Liver (tissue), 3 donors: ENCODE measurements around the gene LRRC23.

Experiments
- ATF3 ChIP-seq: IDR thresholded peaks from 2 replicates; pipeline ENCODE4 v1.6.1; 2016; ENCODE audit warnings: antibody characterized with exemption
- CTCF ChIP-seq: fragments of 150-350 bp; IDR thresholded peaks from 2 replicates; pipeline ENCODE4 v1.5.1; 2017; ENCODE audit warnings: improper control_type of control experiment, low read depth, low read length; ENCODE audit not compliant: missing input control
- EGR1 ChIP-seq, 2 donors: IDR thresholded peaks; 2 replicates each; pipeline ENCODE4 v1.6.1; 2016 to 2018; ENCODE audit warnings: antibody characterized with exemption in 2 of 2, low read depth in 2 of 2
- MAX ChIP-seq: IDR thresholded peaks from 2 replicates; pipeline ENCODE4 v1.6.1; 2016; ENCODE audit warnings: antibody characterized with exemption
- RAD21 ChIP-seq, 2 donors: IDR thresholded peaks; 2 replicates each; pipeline ENCODE4 v1.6.1; 2016; ENCODE audit warnings: antibody characterized with exemption in 2 of 2, mild to moderate bottlenecking in 2 of 2
- REST ChIP-seq: IDR thresholded peaks from 2 replicates; pipeline ENCODE4 v1.6.1; 2016; ENCODE audit warnings: antibody characterized with exemption, mild to moderate bottlenecking
- RXRA ChIP-seq, 2 donors: IDR thresholded peaks; 2 replicates each; pipeline ENCODE4 v1.6.1; 2017 to 2018; ENCODE audit warnings: antibody characterized with exemption in 2 of 2, mild to moderate bottlenecking in 1 of 2
- SP1 ChIP-seq: IDR thresholded peaks from 2 replicates; pipeline ENCODE4 v1.6.1; 2018; ENCODE audit warnings: antibody characterized with exemption, mild to moderate bottlenecking
- TAF1 ChIP-seq: conservative IDR thresholded peaks from 2 replicates; pipeline ENCODE4 v1.6.1; 2016; ENCODE audit warnings: antibody characterized with exemption, mild to moderate bottlenecking
- YY1 ChIP-seq: IDR thresholded peaks from 2 replicates; pipeline ENCODE4 v1.6.1; 2016; ENCODE audit warnings: antibody characterized with exemption, mild to moderate bottlenecking
- donor health status: healthy.
- donor health status: healthy.

GRCh38 chr12:6894321-6894720 is 10.3 kb upstream of the LRRC23 start:
- TF ChIP-seq RAD21 (IDR thresholded peaks at IDR 0.05) (no peak), EGR1 (IDR thresholded peaks at IDR 0.05; ENCODE audit: low read depth in 2 of 2) (no peak), CTCF (no peak), REST (no peak), TAF1 (no peak), YY1 (no peak), RXRA (IDR thresholded peaks at IDR 0.05) (no peak), SP1 (no peak), MAX (no peak), ATF3 (no peak)
